Transverse colon (tissue), 3 donors: ENCODE data around the gene PLA2G4E.

Experiments used
- CTCF ChIP-seq, 5 experiments: fragments of 200-600 bp in 3 of 5; fragments of 450-650 bp in 2 of 5; sonication (generic) in 3 of 5; IDR thresholded peaks; 1 replicate in 2 of 5; 2 replicates in 3 of 5; pipeline ENCODE4 v1.5.1; 2016 to 2017; ENCODE audit warnings: antibody characterized with exemption in 5 of 5, inconsistent platforms in 3 of 5, mild to moderate bottlenecking in 2 of 5, moderate library complexity in 1 of 5
- EP300 ChIP-seq: sonication (generic); formaldehyde crosslinking; IDR thresholded peaks from one replicate; pipeline ENCODE4 v1.6.1; 2017; ENCODE audit warnings: antibody characterized with exemption, low read depth
- POLR2A ChIP-seq: fragments of 450-650 bp; IDR thresholded peaks from one replicate; pipeline ENCODE4 v1.6.1; 2016; ENCODE audit warnings: antibody characterized with exemption, mild to moderate bottlenecking, moderate library complexity

- no peak for TF ChIP-seq CTCF (IDR thresholded peaks at IDR 0.05)
- no peak for TF ChIP-seq POLR2A
- TF ChIP-seq EP300 = no peak
These were observed 25.4 kb downstream of the PLA2G4E start for GRCh38 chr15:41995476-41995855.
